ENCODE data around the gene NET1. TPM values are rescaled to one million over a fixed set of nuclear protein-coding genes. Genes with fewer than 3 reads are reported as not detected.

NET1 gene
- polyA plus RNA-seq, 3 donors, result 1.2 to 1.7 (median 1.4) TPM

DNA sequence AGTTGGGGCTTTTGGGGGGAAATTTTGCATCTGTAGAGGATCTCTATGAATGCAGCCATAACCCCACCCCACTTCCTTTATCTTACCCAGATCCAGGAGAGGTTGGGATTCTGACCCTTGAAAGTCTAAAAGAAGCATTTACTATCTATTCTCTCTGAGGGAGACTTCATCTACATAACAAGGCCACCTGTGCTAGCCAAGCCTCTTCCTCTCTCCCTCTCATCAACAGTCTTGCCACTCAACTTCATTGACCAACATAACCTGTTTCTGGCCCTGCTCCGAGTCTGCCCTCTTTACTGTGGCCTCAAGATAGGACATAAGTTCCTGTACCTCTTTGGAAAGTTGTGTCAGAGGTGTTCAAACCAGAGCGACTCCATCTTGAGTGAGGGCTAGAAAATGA lies 27.1 kb upstream of the NET1 start:
- Histone ChIP-seq H3K27me3 (ENCODE audit: control insufficient read depth in 2 of 2, insufficient read depth in 2 of 2, low read length in 2 of 2) (no peaks in the 10 kb centered on the region), H3K4me2 (replicated peaks; ENCODE audit: extremely low read depth, low read length, poor library complexity, severe bottlenecking) (no peak overlapping the region), H4K20me1 (ENCODE audit: insufficient read depth, low read length) (no peaks in the 10 kb centered on the region), H3K79me2 (ENCODE audit: insufficient read depth, low read length) (no peaks in the 10 kb centered on the region), H3K36me3 (replicated peaks in 1 of 2; ENCODE audit: control insufficient read depth in 1 of 2, insufficient read depth in 2 of 2, low read length in 2 of 2) (no peaks in the 10 kb centered on the region), H3K9me3 (replicated peaks in 1 of 2; ENCODE audit: control insufficient read depth in 1 of 2, insufficient read depth in 1 of 2, low read length in 2 of 2) (peaks cover 0 to 16% of the 10 kb centered on the region in 2 donors), H3K4me3 (replicated peaks in 1 of 3; ENCODE audit: low read depth in 2 of 3, low read length in 3 of 3) (no peak overlapping the region), H3K9ac (ENCODE audit: insufficient read depth, low read length, poor library complexity, severe bottlenecking) (no peak overlapping the region), H3K4me1 (ENCODE audit: control insufficient read depth in 1 of 2, insufficient read depth in 2 of 2, low read length in 2 of 2) (no peaks in the 10 kb centered on the region), H2AFZ (ENCODE audit: insufficient read depth, low read depth, low read length, poor library complexity, severe bottlenecking) (no peak overlapping the region), H3K27ac (ENCODE audit: low read depth in 1 of 2, low read length in 2 of 2) (no peak overlapping the region)
- intact Hi-C loops (cut with micrococcal nuclease), result loop anchor here (2.0 to 10.0 kb wide), 2 partner anchors 100 to 534 kb away; no protein-coding TSS in a partner anchor
- H3K4me3 Mint-ChIP-seq, result no peak overlapping the region
- peaks cover 3 to 18% (median 10%) of the 10 kb centered on the region in 7 donors for H3K9me3 Mint-ChIP-seq
- TF ChIP-seq, protein P1, sequence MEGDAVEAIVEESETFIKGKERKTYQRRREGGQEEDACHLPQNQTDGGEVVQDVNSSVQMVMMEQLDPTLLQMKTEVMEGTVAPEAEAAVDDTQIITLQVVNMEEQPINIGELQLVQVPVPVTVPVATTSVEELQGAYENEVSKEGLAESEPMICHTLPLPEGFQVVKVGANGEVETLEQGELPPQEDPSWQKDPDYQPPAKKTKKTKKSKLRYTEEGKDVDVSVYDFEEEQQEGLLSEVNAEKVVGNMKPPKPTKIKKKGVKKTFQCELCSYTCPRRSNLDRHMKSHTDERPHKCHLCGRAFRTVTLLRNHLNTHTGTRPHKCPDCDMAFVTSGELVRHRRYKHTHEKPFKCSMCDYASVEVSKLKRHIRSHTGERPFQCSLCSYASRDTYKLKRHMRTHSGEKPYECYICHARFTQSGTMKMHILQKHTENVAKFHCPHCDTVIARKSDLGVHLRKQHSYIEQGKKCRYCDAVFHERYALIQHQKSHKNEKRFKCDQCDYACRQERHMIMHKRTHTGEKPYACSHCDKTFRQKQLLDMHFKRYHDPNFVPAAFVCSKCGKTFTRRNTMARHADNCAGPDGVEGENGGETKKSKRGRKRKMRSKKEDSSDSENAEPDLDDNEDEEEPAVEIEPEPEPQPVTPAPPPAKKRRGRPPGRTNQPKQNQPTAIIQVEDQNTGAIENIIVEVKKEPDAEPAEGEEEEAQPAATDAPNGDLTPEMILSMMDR (IDR thresholded peaks at IDR 0.05), result no peak
- DNase-seq, result no peak
- H3K4me1 Mint-ChIP-seq, result no peaks in the 10 kb centered on the region
- no peak overlapping the region for H3K27ac Mint-ChIP-seq
- H3K27me3 Mint-ChIP-seq (ENCODE audit: low read depth in 3 of 3), result peaks cover 1 to 2% (median 2%) of the 10 kb centered on the region in 3 donors
- H3K36me3 Mint-ChIP-seq, result no peaks in the 10 kb centered on the region
- 100% methylated on average over 1 of the region's 2 CpGs for WGBS (ENCODE audit: insufficient coverage)

DNA sequence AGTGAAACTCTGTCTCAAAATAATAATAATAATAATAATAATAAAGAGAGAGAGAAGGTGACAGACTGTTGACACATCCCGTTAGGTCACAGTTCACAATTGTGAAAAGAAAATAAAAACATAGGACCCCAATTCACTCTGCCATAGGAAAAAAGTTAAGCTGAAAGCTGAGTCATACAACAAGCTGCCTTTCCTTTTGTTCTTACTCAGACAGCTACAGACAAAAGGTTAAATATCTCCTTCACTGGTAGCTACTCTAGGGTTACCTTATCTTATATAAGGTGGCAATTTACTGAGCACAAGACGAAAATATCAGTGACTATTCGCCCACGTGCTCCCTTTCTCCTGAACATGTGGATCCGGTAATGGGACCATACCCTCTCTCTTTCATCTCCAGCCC lies 25.2 kb upstream of the NET1 start:
- TF ChIP-seq, protein P1 (IDR thresholded peaks at IDR 0.05), result no peak
- Mint-ChIP-seq H3K4me3 (no peak overlapping the region), H3K4me1 (no peaks in the 10 kb centered on the region), H3K36me3 (no peaks in the 10 kb centered on the region), H3K27me3 (ENCODE audit: low read depth in 3 of 3) (peaks cover 1 to 4% (median 2%) of the 10 kb centered on the region in 3 donors), H3K27ac (no peak overlapping the region), H3K9me3 (peaks cover 11 to 38% (median 29%) of the 10 kb centered on the region in 7 donors)
- no CpG with 5 or more reads among the region's 5 CpGs for WGBS (ENCODE audit: insufficient coverage)
- H3K27me3 ChIP-seq (ENCODE audit: control insufficient read depth in 2 of 2, insufficient read depth in 2 of 2, low read length in 2 of 2), result no peaks in the 10 kb centered on the region
- H4K20me1 ChIP-seq (ENCODE audit: insufficient read depth, low read length), result no peaks in the 10 kb centered on the region
- DNase-seq, result no peak
- H3K9ac ChIP-seq (ENCODE audit: insufficient read depth, low read length, poor library complexity, severe bottlenecking), result no peak overlapping the region
- intact Hi-C loops (cut with micrococcal nuclease), result loop anchor here in 1 of 2 donors (10.0 kb wide), 1 partner anchor 102 kb away; no protein-coding TSS in a partner anchor
- no peaks in the 10 kb centered on the region for H3K4me1 ChIP-seq (ENCODE audit: control insufficient read depth in 1 of 2, insufficient read depth in 2 of 2, low read length in 2 of 2)
- no peak overlapping the region for H3K4me2 ChIP-seq (replicated peaks; ENCODE audit: extremely low read depth, low read length, poor library complexity, severe bottlenecking)
- no peaks in the 10 kb centered on the region for H3K36me3 ChIP-seq (replicated peaks in 1 of 2; ENCODE audit: control insufficient read depth in 1 of 2, insufficient read depth in 2 of 2, low read length in 2 of 2)
- no peak overlapping the region for H3K27ac ChIP-seq (ENCODE audit: low read depth in 1 of 2, low read length in 2 of 2)
- H3K9me3 ChIP-seq (replicated peaks in 1 of 2; ENCODE audit: control insufficient read depth in 1 of 2, insufficient read depth in 1 of 2, low read length in 2 of 2), result peaks cover 5 to 34% of the 10 kb centered on the region in 2 donors
- no peak overlapping the region for H2AFZ ChIP-seq (ENCODE audit: insufficient read depth, low read depth, low read length, poor library complexity, severe bottlenecking)
- H3K79me2 ChIP-seq (ENCODE audit: insufficient read depth, low read length), result no peaks in the 10 kb centered on the region
- H3K4me3 ChIP-seq (replicated peaks in 1 of 3; ENCODE audit: low read depth in 2 of 3, low read length in 3 of 3), result no peak overlapping the region

All from CD14-positive monocyte (primary cell).